Activated naive CD8-positive, alpha-beta T cell treated with anti-CD3 and anti-CD28 coated beads, Interleukin-2, amount 50 U/mL, for 16 hours (primary cell): ENCODE results near the gene SON.

Experiments
- DNase-seq: peaks from one replicate; pipeline ENCODE4 v3.0.0-alpha.2; 2020; ENCODE audit warnings: low read depth, low spot score

The SON gene

GRCh38 chr21:33544451-33545195, 1.8 kb downstream of the SON start:
- no peak for DNase-seq

DNA sequence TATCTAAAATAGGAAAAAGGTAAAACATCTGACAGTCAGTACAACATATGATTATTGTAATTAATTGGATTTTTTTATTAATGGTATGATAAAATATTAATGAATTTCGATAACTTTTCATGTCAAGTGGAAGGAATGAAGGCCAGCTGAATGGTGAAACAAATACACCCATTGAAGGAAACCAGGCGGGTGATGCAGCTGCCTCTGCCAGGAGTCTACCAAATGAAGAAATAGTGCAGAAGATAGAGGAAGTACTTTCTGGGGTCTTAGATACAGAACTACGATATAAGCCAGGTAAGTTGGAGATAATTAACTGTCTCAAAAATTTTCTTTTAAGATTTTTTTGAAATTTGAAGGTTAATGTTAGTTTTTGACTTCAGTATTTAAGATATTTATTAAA, 3.2 kb downstream of the SON start:
- no peak for DNase-seq

- DNase-seq, result no peak
Measured at GRCh38 chr21:33549848-33550771, 7.3 kb downstream of the SON start.

GRCh38 chr21:33550772-33551660, 8.2 kb downstream of the SON start:
- DNase-seq, result no peak

- DNase-seq, result no peak
Measured at GRCh38 chr21:33551664-33552063, 8.8 kb downstream of the SON start.

DNA sequence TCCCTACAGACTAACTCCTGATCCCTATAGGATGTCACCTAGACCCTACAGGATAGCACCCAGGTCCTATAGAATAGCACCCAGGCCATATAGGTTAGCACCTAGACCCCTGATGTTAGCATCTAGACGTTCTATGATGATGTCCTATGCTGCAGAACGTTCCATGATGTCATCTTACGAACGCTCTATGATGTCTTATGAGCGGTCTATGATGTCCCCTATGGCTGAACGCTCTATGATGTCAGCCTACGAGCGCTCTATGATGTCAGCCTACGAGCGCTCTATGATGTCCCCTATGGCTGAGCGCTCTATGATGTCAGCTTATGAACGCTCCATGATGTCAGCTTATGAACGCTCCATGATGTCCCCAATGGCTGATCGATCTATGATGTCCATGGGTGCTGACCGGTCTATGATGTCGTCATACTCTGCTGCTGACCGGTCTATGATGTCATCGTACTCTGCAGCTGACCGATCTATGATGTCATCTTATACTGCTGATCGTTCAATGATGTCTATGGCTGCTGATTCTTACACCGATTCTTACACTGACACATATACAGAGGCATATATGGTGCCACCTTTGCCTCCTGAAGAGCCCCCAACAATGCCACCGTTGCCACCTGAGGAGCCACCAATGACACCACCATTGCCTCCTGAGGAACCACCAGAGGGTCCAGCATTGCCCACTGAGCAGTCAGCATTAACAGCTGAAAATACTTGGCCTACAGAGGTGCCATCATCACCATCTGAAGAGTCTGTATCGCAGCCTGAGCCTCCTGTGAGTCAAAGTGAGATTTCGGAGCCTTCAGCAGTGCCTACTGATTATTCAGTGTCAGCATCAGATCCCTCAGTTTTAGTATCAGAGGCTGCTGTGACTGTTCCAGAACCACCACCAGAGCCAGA, 9.5 kb downstream of the SON start:
- DNase-seq, result no peak

DNA sequence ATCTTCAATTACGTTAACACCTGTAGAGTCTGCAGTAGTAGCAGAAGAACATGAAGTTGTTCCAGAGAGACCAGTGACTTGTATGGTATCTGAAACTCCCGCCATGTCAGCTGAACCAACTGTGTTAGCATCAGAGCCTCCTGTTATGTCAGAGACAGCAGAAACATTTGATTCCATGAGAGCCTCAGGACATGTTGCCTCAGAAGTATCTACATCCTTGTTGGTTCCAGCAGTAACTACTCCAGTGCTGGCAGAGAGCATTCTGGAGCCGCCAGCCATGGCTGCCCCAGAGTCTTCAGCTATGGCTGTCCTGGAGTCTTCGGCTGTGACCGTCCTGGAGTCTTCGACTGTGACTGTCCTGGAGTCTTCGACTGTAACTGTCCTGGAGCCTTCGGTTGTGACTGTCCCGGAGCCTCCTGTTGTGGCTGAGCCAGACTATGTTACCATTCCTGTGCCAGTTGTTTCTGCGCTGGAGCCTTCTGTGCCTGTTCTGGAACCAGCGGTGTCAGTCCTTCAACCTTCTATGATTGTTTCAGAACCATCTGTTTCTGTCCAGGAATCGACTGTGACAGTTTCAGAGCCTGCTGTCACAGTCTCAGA, 10.3 kb downstream of the SON start:
- DNase-seq, result no peak

DNA sequence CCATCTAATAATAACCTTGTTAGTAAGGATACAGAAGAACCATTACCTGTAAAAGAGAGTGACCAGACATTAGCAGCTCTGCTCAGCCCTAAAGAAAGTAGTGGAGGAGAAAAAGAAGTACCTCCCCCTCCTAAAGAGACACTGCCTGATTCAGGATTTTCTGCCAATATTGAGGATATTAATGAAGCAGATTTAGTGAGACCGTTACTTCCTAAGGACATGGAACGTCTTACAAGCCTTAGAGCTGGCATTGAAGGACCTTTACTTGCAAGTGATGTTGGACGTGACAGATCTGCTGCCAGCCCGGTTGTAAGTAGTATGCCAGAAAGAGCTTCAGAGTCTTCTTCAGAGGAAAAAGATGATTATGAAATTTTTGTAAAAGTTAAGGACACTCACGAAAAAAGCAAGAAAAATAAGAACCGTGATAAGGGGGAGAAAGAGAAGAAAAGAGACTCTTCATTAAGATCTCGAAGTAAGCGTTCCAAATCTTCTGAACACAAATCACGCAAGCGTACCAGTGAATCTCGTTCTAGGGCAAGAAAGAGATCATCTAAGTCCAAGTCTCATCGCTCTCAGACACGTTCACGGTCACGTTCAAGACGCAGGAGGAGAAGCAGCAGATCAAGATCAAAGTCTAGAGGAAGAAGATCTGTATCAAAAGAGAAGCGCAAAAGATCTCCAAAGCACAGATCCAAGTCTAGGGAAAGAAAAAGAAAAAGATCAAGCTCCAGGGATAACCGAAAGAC, 11.6 kb downstream of the SON start:
- DNase-seq, result no peak

GRCh38 chr21:33554982-33555344, 12.1 kb downstream of the SON start:
- no peak for DNase-seq

GRCh38 chr21:33557447-33557846, 14.6 kb downstream of the SON start:
- DNase-seq, result no peak

- DNase-seq, result no peak
Measured at GRCh38 chr21:33558777-33559421, 16.1 kb downstream of the SON start.

DNA sequence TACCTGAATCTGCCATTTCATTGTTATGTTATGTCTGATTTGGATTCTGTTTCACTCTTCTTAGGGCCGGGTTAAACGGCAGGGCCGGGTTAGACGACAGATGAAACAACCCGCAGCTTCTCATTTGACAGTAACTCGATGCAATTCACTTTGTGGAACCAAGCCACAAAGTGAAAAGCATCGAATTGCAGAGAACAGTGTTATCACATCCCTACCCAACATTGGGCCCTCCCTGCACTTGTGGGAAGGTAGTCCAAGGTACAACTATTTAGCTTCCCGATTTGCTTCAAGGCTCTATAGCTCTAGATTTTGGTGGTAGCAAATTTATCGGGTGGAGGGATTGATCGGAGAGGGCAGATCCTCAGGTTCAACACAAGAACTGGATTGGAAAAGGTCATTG, 17.0 kb downstream of the SON start:
- no peak for DNase-seq

GRCh38 chr21:33560965-33561364, 18.1 kb downstream of the SON start:
- DNase-seq, result no peak

DNA sequence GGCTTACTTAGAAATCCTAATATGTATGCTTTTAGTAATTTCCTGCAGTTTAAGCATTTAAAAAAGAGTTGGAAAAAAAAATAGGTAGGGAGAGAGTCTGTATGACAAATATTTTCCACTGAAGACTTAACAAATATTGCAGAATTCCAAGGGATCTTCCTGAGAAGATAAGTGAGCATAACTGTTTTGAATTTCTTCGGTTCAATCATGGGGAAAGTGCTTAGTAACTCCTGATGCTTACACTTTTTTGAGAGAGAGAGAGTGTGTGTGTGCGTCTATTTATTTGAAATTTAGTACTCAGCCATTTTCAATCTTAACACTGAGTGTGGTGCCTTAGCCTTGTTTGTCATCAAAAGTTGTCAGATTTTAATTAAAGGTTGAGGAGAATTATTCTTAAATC, 18.5 kb downstream of the SON start:
- no peak for DNase-seq

- no peak for DNase-seq
Measured at GRCh38 chr21:33562389-33562788, 19.6 kb downstream of the SON start.

- DNase-seq, result no peak
Measured at GRCh38 chr21:33566514-33566913, 23.7 kb downstream of the SON start.

- DNase-seq, result no peak
Measured at GRCh38 chr21:33567914-33568313, 25.1 kb downstream of the SON start.

GRCh38 chr21:33568448-33568847, 25.6 kb downstream of the SON start:
- DNase-seq, result no peak

DNA sequence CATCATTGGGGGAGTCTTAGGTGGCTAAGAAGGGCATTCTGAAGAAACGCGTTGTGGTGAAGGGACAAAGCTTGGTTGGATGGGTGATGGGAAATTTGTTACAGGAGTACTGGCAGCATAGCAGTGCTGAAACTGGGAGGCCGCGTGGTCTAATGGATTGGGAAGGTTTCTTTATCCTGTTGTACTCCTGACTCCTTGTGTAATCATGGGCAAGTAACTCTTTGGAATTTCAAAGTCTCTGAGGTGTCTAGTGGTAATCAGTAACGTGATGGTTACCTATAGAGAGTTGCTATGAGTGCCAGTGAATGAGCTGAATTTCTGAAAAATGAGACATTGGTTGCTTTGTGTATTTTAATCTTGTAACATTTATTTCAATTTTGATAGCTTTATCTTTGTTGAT, 27.2 kb downstream of the SON start:
- no peak for DNase-seq
